ENCODE measurements around the gene NCK1. TPM values are rescaled to one million over a fixed set of nuclear protein-coding genes. Genes with fewer than 3 reads are reported as not detected.

The NCK1 gene
- total RNA-seq, 4 donors from 2014 or later = 35.4 to 44.6 (median 42.7) TPM

GRCh38 chr3:136842294-136842693, 19.7 kb upstream of the NCK1 start:
- TF ChIP-seq EP300 (IDR thresholded peaks at IDR 0.05) (no peak), POLR2A (IDR thresholded peaks at IDR 0.05) (no peak), CTCF (IDR thresholded peaks at IDR 0.05) (no peak)
- peaks cover 0 to 17% of the 10 kb centered on the region in 2 donors for H3K36me3 ChIP-seq
- H3K4me1 ChIP-seq = peaks cover 7 to 34% (median 9%) of the 10 kb centered on the region in 3 donors
- H3K27me3 ChIP-seq = no peaks in the 10 kb centered on the region
- H3K9me3 ChIP-seq = no peaks in the 10 kb centered on the region
- no peak overlapping the region for H3K27ac ChIP-seq
- H3K4me3 ChIP-seq = no peak overlapping the region
- 88 to 100% methylated on average over 1 of the region's 1 CpG for WGBS, 2 donors (ENCODE audit: low coverage in 1 of 2)
- no peak for ATAC-seq

- Histone ChIP-seq H3K27ac (no peak overlapping the region), H3K36me3 (peaks cover 0 to 17% of the 10 kb centered on the region in 2 donors), H3K4me3 (no peak overlapping the region), H3K4me1 (peaks cover under 1 to 10% (median 1%) of the 10 kb centered on the region in 3 donors), H3K27me3 (no peaks in the 10 kb centered on the region), H3K9me3 (no peaks in the 10 kb centered on the region)
- TF ChIP-seq POLR2AphosphoS5 (IDR thresholded peaks at IDR 0.05) = no peak
- TF ChIP-seq EP300 (IDR thresholded peaks at IDR 0.05) = no peak
- no peak for TF ChIP-seq POLR2A (IDR thresholded peaks at IDR 0.05)
- TF ChIP-seq CTCF (IDR thresholded peaks at IDR 0.05) = no peak
- ATAC-seq = no peak
- WGBS, 2 donors (ENCODE audit: low coverage in 1 of 2) = no CpG with 5 or more reads among the region's 1 CpG
Measured at GRCh38 chr3:136844724-136845123, 17.3 kb upstream of the NCK1 start.

GRCh38 chr3:136852180-136852579, 9.8 kb upstream of the NCK1 start:
- peaks cover 0 to 5% of the 10 kb centered on the region in 2 donors for H3K36me3 ChIP-seq
- no peaks in the 10 kb centered on the region for H3K9me3 ChIP-seq
- no peak overlapping the region for H3K4me3 ChIP-seq
- no peaks in the 10 kb centered on the region for H3K27me3 ChIP-seq
- WGBS, 2 donors (ENCODE audit: low coverage in 1 of 2) = 46 to 47% methylated on average over 3 to 4 of the region's 4 CpGs
- TF ChIP-seq CTCF (IDR thresholded peaks at IDR 0.05) = no peak
- H3K4me1 ChIP-seq = no peaks in the 10 kb centered on the region
- no peak for ATAC-seq
- peak overlapping the region in 1 of 4 donors; percentile 8 for H3K27ac ChIP-seq

GRCh38 chr3:136856665-136857064, 5.3 kb upstream of the NCK1 start:
- no peak for ATAC-seq
- no peak for TF ChIP-seq CTCF (IDR thresholded peaks at IDR 0.05)
- TF ChIP-seq POLR2A (IDR thresholded peaks at IDR 0.05) = no peak
- TF ChIP-seq POLR2AphosphoS5 (IDR thresholded peaks at IDR 0.05) = no peak
- no peak for TF ChIP-seq EP300 (IDR thresholded peaks at IDR 0.05)
- H3K27ac ChIP-seq = no peak overlapping the region
- H3K4me1 ChIP-seq = peaks cover 0 to 27% (median 0%) of the 10 kb centered on the region in 3 donors
- no peak overlapping the region for H3K4me3 ChIP-seq
- H3K36me3 ChIP-seq = peaks cover 0 to 5% of the 10 kb centered on the region in 2 donors
- H3K27me3 ChIP-seq = no peaks in the 10 kb centered on the region
- no peaks in the 10 kb centered on the region for H3K9me3 ChIP-seq

GRCh38 chr3:136858381-136858780, 3.6 kb upstream of the NCK1 start:
- ATAC-seq = no peak
- no peak overlapping the region for H3K27ac ChIP-seq
- TF ChIP-seq EP300 (IDR thresholded peaks at IDR 0.05) = no peak
- TF ChIP-seq POLR2AphosphoS5 (IDR thresholded peaks at IDR 0.05) = no peak
- TF ChIP-seq CTCF (IDR thresholded peaks at IDR 0.05) = no peak
- no peak for TF ChIP-seq POLR2A (IDR thresholded peaks at IDR 0.05)
- H3K4me1 ChIP-seq = peaks cover 0 to 32% (median 0%) of the 10 kb centered on the region in 3 donors
- no peaks in the 10 kb centered on the region for H3K9me3 ChIP-seq
- no peaks in the 10 kb centered on the region for H3K27me3 ChIP-seq
- H3K4me3 ChIP-seq = no peak overlapping the region
- peaks cover 0 to 5% of the 10 kb centered on the region in 2 donors for H3K36me3 ChIP-seq

Data from gastroesophageal sphincter (tissue), 4 donors.